SK-N-SH (cell line): ENCODE results near the gene ATF4.

Source experiments
- CHD2 ChIP-seq: fragments of 150-350 bp; IDR thresholded peaks from 2 replicates; pipeline ENCODE4 v1.6.1; 2018; ENCODE audit warnings: low read length; ENCODE audit not compliant: partially characterized antibody
- EP300 ChIP-seq, 2 experiments: IDR thresholded peaks; 2 replicates each; pipeline versions ENCODE4 v1.4.0 to v1.6.1; 2012; ENCODE audit warnings: borderline replicate concordance in 1 of 2, low read depth in 1 of 2, low read length in 1 of 2
- POLR2AphosphoS5 ChIP-seq: IDR thresholded peaks from 2 replicates; pipeline ENCODE4 v1.6.1; 2012; ENCODE audit warnings: low read depth, low read length
- RAD21 ChIP-seq: IDR thresholded peaks from 2 replicates; pipeline ENCODE4 v1.6.1; 2012; ENCODE audit warnings: mild to moderate bottlenecking, low read length
- YY1 ChIP-seq: IDR thresholded peaks from 2 replicates; pipeline ENCODE4 v1.4.0; 2012; ENCODE audit warnings: low read depth, mild to moderate bottlenecking
- TF ChIP-seq, protein P1 (sequence below): fragments of 200-600 bp; sonication (generic); IDR thresholded peaks from 2 replicates; pipeline ENCODE4 v1.6.1; 2017; ENCODE audit warnings: antibody characterized with exemption, mild to moderate bottlenecking, moderate library complexity
- TF ChIP-seq, protein P2 (sequence below): IDR thresholded peaks from 2 replicates; pipeline ENCODE4 v1.6.1; 2012; ENCODE audit warnings: mild to moderate bottlenecking, low read depth, low read length, moderate library complexity
- TF ChIP-seq, protein P3 (sequence below): IDR thresholded peaks from 2 replicates; pipeline ENCODE4 v1.4.0; 2012; ENCODE audit warnings: low read depth, borderline replicate concordance

DNA sequence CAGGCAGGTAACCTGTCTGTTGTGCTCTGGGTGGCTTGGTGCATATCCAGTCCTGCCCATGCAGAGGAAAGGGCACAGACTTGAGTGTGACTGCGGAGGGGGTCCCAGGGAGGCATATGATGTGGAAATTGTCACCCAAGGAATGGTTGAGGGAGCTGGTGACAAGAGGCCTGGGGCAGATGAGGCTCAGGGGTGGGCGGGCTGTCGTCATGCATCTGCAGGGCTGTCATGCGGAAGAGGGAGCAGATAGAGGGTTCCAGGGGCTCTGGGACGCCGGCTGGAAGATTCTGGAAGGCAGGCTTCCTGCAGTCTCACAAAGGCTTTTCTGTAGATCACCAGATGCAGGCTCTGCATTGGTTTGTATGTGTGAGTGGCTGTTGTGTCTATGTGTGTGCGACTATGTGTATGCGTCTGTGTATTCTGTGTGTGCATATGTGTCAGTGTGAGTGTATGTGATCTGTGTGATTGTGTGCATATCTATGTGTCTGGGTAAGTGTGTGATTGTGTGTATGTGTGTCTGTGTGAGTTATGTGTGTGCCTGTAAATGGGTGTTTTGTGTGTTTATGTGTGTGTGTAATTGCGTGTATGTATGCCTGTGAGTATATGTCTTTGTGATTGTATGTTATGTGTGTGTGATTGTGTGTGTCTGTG, 42.6 kb downstream of the ATF4 start:
- TF ChIP-seq, protein P1, sequence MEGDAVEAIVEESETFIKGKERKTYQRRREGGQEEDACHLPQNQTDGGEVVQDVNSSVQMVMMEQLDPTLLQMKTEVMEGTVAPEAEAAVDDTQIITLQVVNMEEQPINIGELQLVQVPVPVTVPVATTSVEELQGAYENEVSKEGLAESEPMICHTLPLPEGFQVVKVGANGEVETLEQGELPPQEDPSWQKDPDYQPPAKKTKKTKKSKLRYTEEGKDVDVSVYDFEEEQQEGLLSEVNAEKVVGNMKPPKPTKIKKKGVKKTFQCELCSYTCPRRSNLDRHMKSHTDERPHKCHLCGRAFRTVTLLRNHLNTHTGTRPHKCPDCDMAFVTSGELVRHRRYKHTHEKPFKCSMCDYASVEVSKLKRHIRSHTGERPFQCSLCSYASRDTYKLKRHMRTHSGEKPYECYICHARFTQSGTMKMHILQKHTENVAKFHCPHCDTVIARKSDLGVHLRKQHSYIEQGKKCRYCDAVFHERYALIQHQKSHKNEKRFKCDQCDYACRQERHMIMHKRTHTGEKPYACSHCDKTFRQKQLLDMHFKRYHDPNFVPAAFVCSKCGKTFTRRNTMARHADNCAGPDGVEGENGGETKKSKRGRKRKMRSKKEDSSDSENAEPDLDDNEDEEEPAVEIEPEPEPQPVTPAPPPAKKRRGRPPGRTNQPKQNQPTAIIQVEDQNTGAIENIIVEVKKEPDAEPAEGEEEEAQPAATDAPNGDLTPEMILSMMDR = no peak
- TF ChIP-seq POLR2AphosphoS5 = no peak
- no peak for TF ChIP-seq EP300 (IDR thresholded peaks at IDR 0.05; ENCODE audit: borderline replicate concordance in 1 of 2, low read depth in 1 of 2, low read length in 1 of 2)
- TF ChIP-seq, protein P2, sequence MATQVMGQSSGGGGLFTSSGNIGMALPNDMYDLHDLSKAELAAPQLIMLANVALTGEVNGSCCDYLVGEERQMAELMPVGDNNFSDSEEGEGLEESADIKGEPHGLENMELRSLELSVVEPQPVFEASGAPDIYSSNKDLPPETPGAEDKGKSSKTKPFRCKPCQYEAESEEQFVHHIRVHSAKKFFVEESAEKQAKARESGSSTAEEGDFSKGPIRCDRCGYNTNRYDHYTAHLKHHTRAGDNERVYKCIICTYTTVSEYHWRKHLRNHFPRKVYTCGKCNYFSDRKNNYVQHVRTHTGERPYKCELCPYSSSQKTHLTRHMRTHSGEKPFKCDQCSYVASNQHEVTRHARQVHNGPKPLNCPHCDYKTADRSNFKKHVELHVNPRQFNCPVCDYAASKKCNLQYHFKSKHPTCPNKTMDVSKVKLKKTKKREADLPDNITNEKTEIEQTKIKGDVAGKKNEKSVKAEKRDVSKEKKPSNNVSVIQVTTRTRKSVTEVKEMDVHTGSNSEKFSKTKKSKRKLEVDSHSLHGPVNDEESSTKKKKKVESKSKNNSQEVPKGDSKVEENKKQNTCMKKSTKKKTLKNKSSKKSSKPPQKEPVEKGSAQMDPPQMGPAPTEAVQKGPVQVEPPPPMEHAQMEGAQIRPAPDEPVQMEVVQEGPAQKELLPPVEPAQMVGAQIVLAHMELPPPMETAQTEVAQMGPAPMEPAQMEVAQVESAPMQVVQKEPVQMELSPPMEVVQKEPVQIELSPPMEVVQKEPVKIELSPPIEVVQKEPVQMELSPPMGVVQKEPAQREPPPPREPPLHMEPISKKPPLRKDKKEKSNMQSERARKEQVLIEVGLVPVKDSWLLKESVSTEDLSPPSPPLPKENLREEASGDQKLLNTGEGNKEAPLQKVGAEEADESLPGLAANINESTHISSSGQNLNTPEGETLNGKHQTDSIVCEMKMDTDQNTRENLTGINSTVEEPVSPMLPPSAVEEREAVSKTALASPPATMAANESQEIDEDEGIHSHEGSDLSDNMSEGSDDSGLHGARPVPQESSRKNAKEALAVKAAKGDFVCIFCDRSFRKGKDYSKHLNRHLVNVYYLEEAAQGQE = no peak
- no peak for TF ChIP-seq RAD21
- TF ChIP-seq, protein P3, sequence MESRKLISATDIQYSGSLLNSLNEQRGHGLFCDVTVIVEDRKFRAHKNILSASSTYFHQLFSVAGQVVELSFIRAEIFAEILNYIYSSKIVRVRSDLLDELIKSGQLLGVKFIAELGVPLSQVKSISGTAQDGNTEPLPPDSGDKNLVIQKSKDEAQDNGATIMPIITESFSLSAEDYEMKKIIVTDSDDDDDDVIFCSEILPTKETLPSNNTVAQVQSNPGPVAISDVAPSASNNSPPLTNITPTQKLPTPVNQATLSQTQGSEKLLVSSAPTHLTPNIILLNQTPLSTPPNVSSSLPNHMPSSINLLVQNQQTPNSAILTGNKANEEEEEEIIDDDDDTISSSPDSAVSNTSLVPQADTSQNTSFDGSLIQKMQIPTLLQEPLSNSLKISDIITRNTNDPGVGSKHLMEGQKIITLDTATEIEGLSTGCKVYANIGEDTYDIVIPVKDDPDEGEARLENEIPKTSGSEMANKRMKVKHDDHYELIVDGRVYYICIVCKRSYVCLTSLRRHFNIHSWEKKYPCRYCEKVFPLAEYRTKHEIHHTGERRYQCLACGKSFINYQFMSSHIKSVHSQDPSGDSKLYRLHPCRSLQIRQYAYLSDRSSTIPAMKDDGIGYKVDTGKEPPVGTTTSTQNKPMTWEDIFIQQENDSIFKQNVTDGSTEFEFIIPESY = no peak
- no peak for TF ChIP-seq CHD2
- TF ChIP-seq YY1 = no peak
